Midbrain (tissue), 1 donor: ENCODE data around the gene SERAC1.
"Not testable (repeated sequence)": the region's sequence is repeated elsewhere in the genome, so short reads cannot be mapped to it uniquely, and the experiment has no call there.

ENCODE experiments used
- DNase-seq: peaks from one replicate; lab custom pipeline; 2025; lab: John Stamatoyannopoulos, UW

Gene SERAC1

GRCh38 chr6:158174514-158174913 lies 6.5 kb upstream of the SERAC1 start:
- DNase-seq, result no peak

DNA sequence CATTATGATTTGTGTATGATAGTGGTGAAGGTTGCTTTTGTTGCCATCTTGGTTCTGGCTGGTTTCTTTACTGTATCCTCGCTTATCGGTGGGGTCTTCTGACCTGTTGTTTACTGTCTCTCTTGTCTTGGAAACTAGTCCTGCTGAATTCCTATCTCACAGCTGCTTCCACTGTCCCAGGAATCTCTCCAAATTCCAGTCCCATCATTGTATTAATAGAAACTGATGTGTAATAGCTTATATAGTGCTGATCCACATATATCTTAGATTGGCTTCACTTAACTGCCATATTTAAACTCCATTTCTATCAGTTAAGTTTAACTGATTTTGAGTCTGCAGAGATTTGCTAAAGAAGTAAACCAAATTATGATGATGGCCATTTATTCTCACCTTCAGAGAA lies 6.0 kb upstream of the SERAC1 start:
- no peak for DNase-seq

GRCh38 chr6:158172001-158172400 lies 3.9 kb upstream of the SERAC1 start:
- DNase-seq, result no peak

DNA sequence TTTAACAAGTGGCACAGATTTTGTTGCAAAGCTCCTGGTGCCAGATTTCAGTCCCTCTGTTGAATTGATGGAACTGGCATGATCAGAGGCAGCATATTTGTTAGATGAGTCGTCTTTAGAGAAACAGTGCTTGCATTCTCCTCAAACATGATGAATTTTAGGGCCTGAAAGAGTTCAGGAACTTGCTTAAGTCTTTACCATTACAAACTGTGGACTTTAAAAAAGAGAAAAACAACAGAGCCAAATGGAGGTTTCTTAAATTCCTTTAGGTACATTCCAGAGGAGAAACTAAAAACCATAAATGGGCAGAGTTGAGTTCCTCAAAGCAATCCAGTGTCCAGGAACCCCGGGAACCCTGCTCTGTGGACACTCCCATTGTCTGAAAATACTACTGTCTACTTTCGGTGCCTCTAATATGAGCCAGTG lies 2.6 kb upstream of the SERAC1 start:
- no peak for DNase-seq

DNA sequence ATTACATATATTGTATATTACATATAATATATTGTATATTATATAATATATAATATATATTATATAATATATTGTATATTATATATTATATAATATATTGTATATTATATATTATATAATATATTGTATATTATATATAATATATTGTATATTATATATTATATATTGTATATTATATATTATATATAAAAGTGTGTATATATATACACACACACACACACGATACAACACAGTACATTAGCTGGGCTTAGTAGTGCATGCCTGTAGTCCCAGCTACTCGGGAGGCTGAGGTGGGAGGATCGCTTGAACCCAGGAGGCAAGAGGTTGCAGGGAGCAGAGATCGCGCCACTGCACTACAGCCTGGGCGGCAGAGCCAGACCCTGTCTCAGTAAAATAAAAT lies 1.6 kb upstream of the SERAC1 start:
- DNase-seq, result not testable (repeated sequence)

- DNase-seq, result no peak
Observed at GRCh38 chr6:158165919-158166416, 2.1 kb downstream of the SERAC1 start.

DNA sequence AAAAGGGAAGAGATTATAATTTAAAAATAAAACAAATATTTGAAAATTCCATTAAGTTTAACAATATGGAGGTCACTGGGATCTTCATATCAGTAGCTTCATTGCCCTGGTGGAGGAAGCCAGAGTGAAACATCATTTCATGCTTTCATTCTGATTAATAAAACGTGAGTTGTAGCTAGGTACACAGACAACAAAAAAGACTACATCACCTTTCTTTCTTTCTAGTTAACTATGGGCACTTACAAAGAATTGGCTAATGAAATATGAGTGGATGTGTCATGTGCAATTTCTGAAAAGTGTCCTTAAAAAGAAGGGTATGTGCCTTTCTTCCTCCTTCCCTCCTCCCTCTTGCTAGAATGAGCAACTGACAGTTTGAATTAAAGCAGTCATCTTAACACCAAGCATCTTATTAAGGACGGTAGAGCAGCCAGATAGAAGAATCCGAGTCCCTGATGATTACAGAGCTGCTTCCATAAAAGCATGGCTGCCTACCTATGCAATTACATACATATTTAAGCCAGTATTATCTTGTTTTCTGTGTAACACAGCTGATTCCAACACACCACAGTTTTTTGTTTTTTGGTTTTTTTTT lies 3.4 kb downstream of the SERAC1 start:
- no peak for DNase-seq

DNA sequence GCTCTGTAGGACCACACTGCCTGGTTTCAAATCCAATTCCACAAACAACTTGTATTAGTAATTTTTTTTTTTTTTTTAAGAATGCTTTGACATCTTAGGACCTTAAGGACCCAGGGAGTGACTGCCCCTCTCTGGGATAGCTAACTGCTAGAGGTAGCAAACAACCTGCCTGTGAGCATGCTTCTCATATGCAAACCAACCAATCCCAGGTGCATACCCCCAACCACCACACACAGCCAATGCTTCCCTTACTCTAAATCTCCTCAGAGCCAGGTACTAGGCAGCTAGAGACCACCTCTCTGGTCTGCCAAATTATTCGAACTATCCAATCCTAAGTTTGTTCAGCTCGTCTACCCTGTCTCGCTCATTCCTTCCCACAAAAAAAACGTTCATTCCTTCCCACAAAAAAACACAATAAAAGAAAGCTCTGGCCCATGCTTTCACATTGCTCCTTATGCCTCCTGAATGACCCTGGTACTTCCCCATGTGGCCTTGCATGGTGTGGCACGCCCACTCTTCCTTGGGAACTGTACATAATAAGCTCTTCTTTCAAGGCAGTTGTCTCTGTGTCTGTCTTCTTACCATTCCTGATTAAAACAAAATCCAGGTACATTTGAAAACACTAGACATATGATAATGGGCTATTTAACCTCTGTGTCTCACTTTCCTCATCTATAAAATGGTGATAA lies 6.4 kb downstream of the SERAC1 start:
- no peak for DNase-seq

DNA sequence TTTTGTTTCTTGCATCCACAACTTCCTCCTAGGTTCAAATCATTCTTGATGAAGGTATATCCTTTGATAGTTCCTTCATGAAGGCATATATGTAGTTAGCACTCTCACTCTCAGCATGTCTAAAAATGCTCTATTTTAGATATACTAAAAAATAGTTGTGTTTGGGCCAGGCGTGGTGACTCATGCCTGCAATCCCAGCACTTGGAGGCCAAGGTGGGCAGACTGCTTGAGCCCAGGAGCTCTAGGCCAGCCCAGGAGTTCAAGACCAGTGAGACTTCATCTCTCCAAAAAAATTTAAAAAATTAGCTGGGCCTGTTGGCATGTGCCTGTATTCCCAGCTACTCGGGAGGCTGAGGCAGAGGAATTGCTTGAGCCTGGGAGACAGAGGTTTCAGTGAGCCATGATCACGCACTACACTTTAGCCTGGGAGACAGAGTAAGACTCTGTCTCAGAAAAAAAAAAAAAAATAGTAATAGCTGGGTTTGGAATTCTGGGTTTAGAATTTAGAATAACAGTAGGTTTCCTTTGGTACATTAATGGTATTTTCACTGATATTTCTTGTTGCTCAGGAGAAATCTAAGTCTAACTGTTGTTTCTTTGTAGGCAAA lies 7.0 kb downstream of the SERAC1 start:
- DNase-seq, result no peak

- DNase-seq, result no peak
Observed at GRCh38 chr6:158158748-158159147, 9.3 kb downstream of the SERAC1 start.

- no peak for DNase-seq
Observed at GRCh38 chr6:158158123-158158522, 9.9 kb downstream of the SERAC1 start.

GRCh38 chr6:158157064-158157764 lies 10.8 kb downstream of the SERAC1 start:
- DNase-seq, result no peak

DNA sequence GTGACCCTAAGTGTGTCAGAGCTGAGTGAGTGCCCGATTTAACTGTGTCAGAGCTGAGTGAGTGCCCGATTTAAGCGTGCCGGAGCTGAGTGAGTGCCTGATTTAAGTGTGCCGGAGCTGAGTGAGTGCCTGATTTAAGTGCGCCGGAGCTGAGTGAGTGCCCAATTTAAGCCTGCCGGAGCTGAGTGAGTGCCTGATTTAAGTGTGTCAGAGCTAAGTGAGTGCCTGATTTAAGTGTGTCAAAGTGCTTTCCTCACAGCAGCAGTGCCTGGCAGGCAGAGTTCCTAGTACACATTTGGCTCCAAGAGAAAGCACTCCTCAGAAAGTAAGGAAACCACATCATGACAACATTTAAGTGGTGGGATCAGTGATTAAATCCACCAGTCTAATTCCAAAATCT lies 13.2 kb downstream of the SERAC1 start:
- DNase-seq, result no peak

DNA sequence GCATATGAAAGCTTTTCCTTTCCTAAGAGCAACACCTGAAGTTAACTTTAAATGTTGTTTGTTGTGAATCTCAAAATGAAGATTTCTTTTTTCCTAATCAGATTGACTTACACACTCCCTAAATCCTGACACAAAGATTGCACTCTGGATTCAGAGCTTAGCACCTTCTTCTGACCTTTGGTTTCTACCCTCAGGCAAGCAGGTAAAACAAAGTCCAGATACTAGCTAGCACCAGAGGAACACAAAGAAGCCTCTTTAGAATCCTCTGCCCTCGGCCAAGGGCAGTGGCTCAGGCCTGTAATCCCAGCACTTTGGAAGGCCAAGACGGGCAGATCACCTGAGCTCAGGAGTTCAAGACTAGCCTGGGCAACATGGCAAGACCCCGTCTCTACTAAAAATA lies 14.5 kb downstream of the SERAC1 start:
- no peak for DNase-seq

GRCh38 chr6:158152659-158153058 lies 15.4 kb downstream of the SERAC1 start:
- DNase-seq, result no peak

- DNase-seq, result not testable (repeated sequence)
Observed at GRCh38 chr6:158152025-158152424, 16.0 kb downstream of the SERAC1 start.

GRCh38 chr6:158150701-158151100 lies 17.4 kb downstream of the SERAC1 start:
- no peak for DNase-seq

- DNase-seq, result no peak
Observed at GRCh38 chr6:158149641-158150040, 18.4 kb downstream of the SERAC1 start.

DNA sequence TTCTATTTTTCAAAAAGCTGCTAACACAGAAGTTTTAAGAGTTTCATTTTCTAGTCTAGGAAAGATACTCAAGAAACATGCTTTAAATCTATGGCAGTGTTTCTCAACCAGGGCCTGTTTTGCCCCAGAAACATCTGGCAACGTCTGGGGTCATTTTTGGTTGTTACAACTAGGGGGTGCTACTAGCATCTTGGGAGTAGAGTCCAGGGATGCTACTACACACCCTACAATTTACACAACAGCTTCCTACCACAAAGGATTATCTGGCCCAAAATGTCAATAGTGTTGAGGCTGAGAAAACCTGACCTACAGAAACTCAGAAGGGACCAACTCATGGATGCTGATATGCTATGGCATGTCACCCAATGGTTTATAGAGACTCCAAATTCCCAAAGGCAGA lies 24.4 kb downstream of the SERAC1 start:
- no peak for DNase-seq

- no peak for DNase-seq
Observed at GRCh38 chr6:158142789-158143188, 25.3 kb downstream of the SERAC1 start.

- DNase-seq, result no peak
Observed at GRCh38 chr6:158131926-158132325, 36.1 kb downstream of the SERAC1 start.

DNA sequence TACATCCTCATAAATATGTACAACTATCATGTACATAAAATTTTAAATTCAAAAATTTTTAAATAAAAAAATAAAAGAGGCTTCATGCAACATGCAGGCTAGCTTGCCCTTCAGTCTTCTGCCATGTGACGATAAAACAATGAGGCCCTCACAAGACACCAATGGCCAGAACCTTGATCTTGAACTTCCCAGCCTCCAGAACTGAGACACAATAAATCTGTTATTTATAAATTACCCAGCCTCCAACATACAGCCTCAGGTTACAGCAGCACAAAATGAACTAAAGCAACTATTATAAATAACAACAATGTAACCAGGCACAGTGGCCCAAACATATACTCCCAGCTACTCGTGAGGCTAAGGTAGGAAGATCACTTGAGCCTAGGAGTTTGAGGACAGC lies 42.8 kb downstream of the SERAC1 start:
- DNase-seq, result no peak

GRCh38 chr6:158124288-158124687 lies 43.8 kb downstream of the SERAC1 start:
- no peak for DNase-seq
